ENCODE results near the gene KIR3DL2. TPM values are rescaled to one million over a fixed set of nuclear protein-coding genes. Genes with fewer than 3 reads are reported as not detected.
"Not testable (repeated sequence)": the region's sequence is repeated elsewhere in the genome, so short reads cannot be mapped to it uniquely, and the experiment has no call there.

The KIR3DL2 gene
- 0.73 and 0.93 TPM in 2 replicates for total RNA-seq

DNA sequence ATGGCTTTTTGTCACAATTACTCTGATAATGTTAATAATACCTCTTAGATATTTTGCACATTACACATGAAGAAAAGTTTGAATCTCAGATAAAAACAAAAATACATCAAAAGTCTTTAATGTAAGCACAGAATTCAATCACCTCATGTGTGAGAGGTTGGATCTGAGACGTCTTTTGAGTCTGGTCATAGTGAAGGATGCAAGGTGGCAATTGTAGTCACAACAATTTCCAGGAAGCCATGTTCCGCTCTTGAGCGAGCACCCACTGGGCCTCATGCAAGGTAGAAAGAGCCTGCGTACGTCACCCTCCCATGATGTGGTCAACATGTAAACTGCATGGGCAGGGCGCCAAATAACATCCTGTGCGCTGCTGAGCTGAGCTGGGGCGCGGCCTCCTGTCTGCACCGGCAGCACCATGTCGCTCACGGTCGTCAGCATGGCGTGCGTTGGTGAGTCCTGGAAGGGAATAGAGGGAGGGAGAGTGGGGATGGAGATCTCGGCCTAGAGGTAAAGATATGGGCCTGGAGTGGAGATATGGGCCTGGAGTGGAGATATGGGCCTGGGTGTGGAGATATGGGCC is at the start of gene KIR3DL2:
Gene KIR3DL2, plus strand, starts transcription at position 383 of the 580 bp plus-strand sequence. Its CDS starts 33 bp downstream, at position 416.
- intact Hi-C loops (cut with micrococcal nuclease) = not testable (repeated sequence)

DNA sequence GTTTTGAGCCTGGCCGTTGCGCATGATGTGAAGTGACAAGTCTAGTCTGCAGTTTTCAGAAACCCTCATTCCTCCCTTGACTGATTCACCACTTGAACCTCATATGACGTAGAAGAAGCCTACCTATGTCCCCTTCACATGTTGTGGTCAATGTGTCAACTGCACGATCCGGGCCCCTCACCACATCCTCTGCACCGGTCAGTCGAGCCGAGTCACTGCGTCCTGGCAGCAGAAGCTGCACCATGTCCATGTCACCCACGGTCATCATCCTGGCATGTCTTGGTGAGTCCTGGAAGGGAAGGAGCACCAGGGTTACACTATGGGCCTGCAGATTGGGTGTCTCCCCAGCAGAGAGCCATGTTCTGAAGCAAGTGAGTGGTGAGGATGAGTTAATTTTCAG is 46.8 kb upstream of the KIR3DL2 start, which contains the start of gene KIR2DL4:
Gene KIR2DL4, plus strand, starts transcription at position 201 of the 400 bp plus-strand sequence. Its CDS starts 42 bp downstream, at position 243.
- intact Hi-C loops (cut with micrococcal nuclease) = no loop called here

DNA sequence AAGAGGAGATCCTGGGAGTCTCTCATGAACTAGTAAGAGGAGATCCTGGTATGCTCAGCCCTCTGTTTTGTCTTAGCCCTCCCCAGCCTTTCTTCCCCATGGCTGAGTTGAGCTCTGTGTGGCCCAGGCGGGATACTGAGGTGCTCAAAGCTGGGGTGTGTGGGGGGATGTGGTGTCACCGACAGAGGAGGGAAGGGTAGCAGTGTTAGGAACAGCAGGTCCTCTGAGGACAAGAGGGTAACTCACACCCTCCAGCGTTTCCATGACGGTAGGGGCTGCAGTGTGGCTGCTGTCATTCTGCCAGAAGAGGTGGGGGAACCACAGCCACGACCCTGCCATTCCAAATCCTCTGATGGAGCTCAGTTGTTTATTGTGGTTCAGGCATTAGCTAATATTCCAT is 46.1 kb upstream of the KIR3DL2 start:
- intact Hi-C loops (cut with micrococcal nuclease) = no loop called here

DNA sequence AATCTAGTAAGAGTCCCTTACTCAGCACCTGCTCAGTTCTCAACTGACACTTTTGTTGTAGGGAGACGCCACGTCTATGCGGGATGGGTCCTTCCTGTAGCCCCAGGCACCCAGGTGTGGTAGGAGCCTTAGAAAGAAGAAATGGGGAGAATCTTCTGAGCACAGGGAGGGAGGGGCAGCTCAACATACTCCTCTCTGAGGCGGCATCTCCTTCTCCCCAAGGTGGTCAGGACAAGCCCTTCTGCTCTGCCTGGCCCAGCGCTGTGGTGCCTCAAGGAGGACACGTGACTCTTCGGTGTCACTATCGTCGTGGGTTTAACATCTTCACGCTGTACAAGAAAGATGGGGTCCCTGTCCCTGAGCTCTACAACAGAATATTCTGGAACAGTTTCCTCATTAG is 45.7 kb upstream of the KIR3DL2 start:
- intact Hi-C loops (cut with micrococcal nuclease) = no loop called here

DNA sequence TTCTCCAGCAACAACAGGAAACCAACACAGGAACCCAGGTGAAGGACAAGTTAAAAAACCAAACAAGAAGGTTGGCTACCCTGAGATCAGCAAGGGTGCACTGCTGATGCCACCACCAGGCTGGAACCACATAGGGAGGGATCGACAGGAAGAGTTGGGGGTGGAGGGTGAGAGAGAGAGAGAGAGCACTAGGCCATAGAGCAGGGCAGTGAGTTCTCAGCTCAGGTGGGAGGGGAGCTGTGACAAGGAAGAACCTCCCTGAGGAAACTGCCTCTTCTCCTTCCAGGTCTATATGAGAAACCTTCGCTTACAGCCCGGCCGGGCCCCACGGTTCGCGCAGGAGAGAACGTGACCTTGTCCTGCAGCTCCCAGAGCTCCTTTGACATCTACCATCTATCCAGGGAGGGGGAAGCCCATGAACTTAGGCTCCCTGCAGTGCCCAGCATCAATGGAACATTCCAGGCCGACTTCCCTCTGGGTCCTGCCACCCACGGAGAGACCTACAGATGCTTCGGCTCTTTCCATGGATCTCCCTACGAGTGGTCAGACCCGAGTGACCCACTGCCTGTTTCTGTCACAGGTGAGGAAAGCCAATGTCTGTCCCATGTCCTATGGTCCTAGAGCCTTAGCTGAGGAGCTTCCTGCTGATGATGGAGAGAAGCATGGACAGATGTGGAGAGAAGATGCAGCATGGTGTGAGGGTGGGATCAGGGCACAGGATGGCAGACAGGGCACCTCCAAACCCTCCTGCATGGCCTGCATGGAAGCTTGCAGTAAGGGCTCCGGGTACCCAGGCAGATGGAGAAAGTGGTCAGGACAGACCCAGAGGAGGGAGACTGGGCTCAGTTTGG is 44.4 kb upstream of the KIR3DL2 start:
- intact Hi-C loops (cut with micrococcal nuclease) = no loop called here

DNA sequence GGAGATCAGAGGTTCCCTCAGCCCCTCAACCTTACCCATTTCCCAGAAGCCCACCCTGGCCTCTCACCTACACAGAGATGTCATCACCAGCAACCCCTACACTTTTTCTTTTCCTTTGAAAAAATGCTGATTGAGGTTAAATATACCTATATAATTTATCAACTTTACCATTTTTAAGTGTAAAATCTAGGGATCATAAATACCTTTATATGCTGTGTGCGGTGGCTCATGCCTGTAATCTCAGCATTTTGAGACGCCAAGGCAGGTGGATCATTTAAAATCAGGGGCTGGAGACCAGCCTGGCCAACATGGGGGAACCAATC is 43.8 kb upstream of the KIR3DL2 start:
- intact Hi-C loops (cut with micrococcal nuclease) = no loop called here

DNA sequence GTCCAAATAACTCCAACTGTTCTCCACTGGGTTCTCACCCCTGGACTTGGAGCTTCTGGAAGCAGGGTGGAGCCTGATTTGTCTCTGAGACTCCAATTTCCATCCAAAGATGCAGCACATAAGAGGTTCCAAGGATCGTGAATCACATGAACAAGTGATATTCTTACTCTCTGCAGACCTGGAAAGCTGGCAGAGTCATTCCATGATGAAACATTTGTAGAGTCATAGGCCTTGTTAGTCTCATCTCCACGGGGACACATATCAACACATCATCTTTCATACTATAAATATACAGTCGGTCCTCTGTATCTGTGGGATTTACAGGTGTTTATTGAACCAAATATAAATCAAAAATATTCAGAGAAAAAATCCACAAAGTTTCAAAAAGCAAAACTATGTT is 35.7 kb upstream of the KIR3DL2 start:
- intact Hi-C loops (cut with micrococcal nuclease) = not testable (repeated sequence)

DNA sequence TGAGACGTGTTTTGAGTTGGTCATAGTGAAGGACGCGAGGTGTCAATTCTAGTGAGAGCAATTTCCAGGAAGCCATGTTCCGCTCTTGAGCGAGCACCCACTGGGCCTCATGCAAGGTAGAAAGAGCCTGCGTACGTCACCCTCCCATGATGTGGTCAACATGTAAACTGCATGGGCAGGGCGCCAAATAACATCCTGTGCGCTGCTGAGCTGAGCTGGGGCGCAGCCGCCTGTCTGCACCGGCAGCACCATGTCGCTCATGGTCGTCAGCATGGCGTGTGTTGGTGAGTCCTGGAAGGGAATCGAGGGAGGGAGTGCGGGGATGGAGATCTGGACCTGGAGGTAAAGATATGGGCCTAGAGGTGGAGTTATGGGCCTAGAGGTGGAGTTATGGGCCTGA is 34.0 kb upstream of the KIR3DL2 start, which contains the start of gene KIR3DL1:
Gene KIR3DL1, plus strand, starts transcription at position 218 of the 400 bp plus-strand sequence.
- intact Hi-C loops (cut with micrococcal nuclease) = not testable (repeated sequence)

DNA sequence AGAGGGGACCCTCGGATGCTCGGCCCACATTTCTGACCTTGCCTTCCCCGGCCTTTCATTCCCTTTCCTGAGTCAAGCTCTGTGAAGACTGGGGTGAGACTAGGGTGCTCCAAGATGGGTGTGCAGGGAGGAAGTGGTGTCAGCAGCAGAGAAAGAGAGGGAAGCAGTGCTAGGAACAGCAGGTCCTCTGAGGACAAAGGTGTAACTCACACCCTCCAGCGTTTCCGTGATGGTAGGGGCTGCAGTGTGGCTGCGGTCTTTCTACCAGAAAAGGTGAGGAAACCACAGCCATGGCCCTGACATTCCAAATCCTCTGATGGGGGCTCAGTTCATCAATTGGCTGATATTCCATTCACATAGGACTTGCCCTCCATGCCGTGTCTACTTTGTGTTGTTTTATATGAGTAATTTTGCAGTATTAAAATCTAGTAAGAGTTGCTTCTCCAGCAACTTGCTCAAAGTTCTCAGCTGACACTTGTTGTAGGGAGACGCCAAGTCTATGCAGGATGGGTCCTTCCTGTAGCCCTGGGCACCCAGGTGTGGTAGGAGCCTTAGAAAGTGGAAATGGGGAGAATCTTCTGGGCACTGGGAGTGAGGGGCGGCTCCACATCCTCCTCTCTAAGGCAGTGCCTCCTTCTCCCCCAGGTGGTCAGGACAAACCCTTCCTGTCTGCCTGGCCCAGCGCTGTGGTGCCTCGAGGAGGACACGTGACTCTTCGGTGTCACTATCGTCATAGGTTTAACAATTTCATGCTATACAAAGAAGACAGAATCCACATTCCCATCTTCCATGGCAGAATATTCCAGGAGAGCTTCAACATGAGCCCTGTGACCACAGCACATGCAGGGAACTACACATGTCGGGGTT is 32.3 kb upstream of the KIR3DL2 start:
- intact Hi-C loops (cut with micrococcal nuclease) = no loop called here

DNA sequence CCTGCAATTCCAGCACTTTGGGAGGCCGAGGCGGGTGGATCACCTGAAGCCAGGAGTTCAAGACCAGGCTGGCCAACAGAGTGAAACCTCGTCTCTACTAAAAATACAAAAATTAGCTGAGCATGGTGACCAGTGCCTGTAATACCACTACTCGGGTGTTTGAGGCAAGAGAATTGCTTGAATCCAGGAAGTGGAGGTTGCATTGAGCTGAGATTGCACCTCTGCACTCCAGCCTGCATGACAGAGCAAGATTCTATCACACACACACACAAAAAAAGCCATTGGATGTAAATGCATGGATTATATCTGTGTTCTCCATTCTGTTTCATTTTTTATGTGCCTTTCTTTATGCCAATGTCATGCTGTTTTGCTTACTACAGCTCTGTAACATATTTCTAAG is 25.8 kb upstream of the KIR3DL2 start:
- intact Hi-C loops (cut with micrococcal nuclease) = not testable (repeated sequence)

DNA sequence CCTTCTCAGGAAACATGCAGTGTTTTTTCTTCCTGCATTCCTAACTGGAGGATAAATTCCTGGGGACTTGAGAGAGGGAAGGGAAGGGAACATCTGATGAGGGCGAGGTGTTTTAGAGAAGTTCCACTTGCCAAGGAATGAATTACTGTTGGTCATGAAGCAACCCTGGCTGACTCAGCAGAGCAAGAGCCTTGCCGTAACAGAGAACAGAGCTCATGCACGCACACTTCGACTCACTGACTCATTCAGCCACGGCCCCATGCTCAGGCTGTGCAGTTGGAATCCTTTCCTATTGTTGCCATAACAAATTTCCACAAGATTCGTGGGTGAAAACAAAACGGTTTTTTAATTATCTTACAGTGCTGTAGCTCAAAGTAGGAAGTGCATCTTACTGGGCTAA is 24.9 kb upstream of the KIR3DL2 start:
- intact Hi-C loops (cut with micrococcal nuclease) = not testable (repeated sequence)

DNA sequence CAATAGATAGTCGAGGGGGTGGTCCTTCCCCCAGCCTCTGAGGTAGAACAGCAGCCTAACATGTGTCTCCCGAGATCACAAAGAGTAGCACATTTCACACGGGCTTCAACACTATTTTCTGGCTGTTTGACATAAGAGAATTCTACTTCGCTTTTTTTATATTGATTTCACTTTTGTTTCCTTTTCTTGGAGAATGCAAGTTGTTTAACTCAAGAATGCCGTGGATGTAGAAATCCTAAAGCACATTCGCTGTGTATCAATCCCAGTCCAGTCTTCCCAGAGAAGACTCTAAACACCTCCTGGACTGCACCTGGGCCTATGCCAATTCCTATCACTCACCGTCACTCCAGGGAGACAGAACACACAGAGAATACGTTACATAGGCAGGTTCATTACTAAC is 22.2 kb upstream of the KIR3DL2 start:
- intact Hi-C loops (cut with micrococcal nuclease) = not testable (repeated sequence)

DNA sequence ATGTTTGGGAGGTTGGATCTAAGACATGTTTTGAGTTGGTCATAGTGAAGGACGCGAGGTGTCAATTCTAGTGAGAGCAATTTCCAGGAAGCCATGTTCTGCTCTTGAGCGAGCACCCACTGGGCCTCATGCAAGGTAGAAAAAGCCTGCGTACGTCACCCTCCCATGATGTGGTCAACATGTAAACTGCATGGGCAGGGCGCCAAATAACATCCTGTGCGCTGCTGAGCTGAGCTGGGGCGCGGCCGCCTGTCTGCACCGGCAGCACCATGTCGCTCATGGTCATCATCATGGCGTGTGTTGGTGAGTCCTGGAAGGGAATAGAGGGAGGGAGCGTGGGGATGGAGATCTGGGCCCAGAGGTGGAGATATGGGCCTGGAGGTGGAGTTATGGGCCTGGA is 17.7 kb upstream of the KIR3DL2 start, which contains the start of gene KIR2DS4:
Gene KIR2DS4, plus strand, starts transcription at position 181 of the 400 bp plus-strand sequence.
- intact Hi-C loops (cut with micrococcal nuclease) = not testable (repeated sequence)

DNA sequence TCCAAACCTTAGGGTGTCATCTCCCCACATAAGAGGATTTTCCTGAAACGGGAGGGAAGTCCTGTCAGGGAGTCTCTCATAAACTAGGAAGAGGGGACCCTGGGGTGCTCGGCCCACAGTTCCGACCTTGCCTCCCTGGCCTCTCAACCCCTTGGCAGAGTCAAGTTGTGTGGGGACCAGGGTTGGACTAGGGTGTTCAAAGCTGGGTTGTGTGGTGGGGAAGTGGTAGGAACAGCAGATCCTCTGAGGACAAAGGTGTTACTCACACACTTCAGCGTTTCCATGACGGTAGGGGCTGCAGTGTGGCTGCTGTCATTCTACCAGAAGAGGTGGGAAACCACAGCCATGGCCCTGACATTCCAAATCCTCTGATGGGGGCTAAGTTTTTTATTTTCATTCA is 15.1 kb upstream of the KIR3DL2 start:
- intact Hi-C loops (cut with micrococcal nuclease) = not testable (repeated sequence)

DNA sequence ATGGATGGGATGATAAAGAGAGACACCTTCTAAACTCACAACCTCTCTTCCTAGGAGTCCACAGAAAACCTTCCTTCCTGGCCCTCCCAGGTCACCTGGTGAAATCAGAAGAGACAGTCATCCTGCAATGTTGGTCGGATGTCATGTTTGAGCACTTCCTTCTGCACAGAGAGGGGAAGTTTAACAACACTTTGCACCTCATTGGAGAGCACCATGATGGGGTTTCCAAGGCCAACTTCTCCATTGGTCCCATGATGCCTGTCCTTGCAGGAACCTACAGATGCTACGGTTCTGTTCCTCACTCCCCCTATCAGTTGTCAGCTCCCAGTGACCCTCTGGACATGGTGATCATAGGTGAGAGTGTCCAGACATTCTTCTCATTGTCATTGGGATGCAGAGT is 12.7 kb upstream of the KIR3DL2 start:
- intact Hi-C loops (cut with micrococcal nuclease) = not testable (repeated sequence)

DNA sequence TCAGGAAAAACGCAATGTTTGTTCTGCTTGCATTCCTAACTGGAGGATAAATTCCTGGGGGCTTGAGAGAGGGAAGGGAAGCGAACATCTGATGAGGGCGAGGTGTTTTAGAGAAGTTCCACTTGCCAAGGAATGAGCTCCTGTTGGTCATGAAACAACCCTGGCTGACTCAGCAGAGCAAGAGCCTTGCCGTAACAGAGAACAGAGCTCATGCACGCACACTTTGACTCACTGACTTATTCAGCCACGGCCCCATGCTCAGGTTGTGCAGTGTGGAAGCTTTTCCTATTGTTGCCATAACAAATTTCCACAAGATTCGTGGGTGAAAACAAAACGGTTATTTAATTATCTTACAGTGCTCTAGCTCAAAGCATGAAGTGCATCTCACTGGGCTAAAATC is 7.1 kb upstream of the KIR3DL2 start:
- intact Hi-C loops (cut with micrococcal nuclease) = not testable (repeated sequence)

DNA sequence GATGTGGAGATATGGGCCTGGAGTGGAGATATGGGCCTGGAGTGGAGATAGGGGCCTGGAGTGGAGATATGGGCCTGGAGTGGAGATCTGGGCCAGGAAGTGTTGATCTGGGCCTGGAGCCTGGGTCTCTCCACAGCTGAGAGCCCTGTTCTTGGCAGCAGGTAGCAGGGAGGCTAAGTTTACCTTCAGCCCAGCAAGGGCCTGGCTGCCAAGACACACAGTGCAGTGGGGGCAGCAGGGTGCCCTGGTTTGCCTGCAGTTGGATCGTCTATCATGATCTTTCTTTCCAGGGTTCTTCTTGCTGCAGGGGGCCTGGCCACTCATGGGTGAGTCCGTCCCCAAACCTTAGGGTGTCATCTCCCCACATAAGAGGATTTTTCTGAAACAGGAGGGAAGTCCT is 687 bp downstream of the KIR3DL2 start:
- intact Hi-C loops (cut with micrococcal nuclease) = no loop called here

DNA sequence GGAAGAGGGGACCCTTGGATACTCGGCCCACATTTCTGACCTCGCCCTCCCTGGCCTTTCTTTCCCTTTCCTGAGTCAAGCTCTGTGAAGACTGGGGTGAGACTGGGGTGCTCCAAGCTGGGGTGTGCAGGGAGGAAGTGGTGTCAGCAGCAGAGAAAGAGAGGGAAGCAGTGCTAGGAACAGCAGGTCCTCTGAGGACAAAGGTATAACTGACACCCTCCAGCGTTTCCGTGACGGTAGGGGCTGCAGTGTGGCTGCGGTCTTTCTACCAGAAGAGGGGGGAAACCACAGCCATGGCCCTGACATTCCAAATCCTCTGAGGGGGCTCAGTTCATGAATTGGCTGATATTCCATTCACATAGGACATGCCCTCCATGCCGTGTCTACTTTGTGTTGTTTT is 1.1 kb downstream of the KIR3DL2 start:
- intact Hi-C loops (cut with micrococcal nuclease) = no loop called here

DNA sequence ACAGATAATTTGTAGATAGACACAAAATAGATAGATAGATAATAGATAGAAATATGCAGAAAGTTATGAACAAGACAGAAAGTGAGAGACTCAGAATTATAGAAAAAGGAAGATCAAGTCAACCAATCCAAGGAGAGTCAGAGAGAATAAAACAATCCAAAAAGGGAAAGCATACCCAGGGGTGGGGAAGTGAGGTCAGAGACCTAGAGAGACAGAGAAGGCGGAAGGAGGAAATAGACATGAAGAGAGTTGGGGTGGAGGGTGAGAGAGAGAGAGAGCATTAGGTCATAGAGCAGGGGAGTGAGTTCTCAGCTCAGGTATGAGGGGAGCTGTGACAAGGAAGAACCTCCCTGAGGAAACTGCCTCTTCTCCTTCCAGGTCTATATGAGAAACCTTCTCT is 5.0 kb downstream of the KIR3DL2 start:
- intact Hi-C loops (cut with micrococcal nuclease) = not testable (repeated sequence)

DNA sequence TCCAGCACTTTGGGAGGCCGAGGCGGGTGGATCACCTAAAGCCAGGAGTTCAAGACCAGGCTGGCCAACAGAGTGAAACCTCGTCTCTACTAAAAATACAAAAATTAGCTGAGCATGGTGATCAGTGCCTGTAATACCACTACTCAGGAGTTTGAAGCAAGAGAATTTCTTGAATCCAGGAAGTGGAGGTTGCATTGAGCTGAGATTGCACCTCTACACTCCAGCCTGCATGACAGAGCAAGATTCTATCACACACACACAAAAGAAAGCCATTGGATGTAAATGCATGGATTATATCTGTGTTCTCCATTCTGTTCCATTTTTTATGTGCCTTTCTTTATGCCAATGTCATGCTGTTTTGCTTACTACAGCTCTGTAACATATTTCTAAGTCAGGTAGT is 8.2 kb downstream of the KIR3DL2 start:
- intact Hi-C loops (cut with micrococcal nuclease) = not testable (repeated sequence)

DNA sequence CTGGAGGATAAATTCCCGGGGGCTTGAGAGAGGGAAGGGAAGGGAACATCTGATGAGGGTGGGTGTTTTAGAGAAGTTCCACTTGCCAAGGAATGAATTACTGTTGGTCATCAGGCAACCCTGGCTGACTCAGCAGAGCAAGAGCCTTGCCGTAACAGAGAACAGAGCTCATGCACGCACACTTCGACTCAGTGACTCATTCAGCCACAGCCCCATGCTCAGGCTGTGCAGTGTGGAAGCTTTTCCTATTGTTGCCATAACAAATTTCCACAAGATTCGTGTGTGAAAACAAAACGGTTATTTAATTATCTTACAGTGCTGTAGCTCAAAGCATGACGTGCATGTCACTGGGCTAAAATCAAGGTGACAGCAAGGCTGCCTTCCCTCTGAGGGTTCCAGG is 9.2 kb downstream of the KIR3DL2 start:
- intact Hi-C loops (cut with micrococcal nuclease) = not testable (repeated sequence)

DNA sequence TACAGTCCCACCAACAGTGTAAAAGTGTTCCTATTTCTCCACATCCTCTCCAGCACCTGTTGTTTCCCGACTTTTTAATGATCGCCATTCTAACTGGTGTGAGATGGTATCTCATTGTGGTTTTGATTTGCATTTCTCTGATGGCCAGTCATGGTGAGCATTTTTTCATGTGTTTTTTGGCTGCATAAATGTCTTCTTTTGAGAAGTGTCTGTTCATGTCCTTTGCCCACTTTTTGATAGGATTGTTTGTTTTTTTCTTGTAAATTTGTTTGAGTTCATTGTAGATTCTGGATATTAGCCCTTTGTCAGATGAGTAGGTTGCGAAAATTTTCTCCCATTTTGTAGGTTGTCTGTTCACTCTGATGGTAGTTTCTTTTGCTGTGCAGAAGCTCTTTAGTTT is 13.2 kb downstream of the KIR3DL2 start:
- intact Hi-C loops (cut with micrococcal nuclease) = not testable (repeated sequence)

Data from T-helper 2 cell treated with Interferon-gamma antibody and Interleukin-4, amounts not matched to agents 100 ng/mL and 5 ng/mL, for 36 hours (primary cell).